ENCODE measurements around the gene SMIM20.

The SMIM20 gene

GRCh38 chr4:25926462-25926861 lies 12.4 kb downstream of the SMIM20 start:
- no peak overlapping the region for H3K4me3 Mint-ChIP-seq
- no peaks in the 10 kb centered on the region for H3K27me3 Mint-ChIP-seq
- ATAC-seq (ENCODE audit: low read depth), result no peak
- no peak for DNase-seq (ENCODE audit: low spot score in 2 of 2)
- H3K27ac Mint-ChIP-seq, result no peak overlapping the region
- peaks cover 11% of the 10 kb centered on the region for H3K36me3 Mint-ChIP-seq
- H3K4me1 Mint-ChIP-seq, result peaks cover 7% of the 10 kb centered on the region
- no peaks in the 10 kb centered on the region for H3K9me3 Mint-ChIP-seq

- no peak for DNase-seq (ENCODE audit: low spot score in 2 of 2)
- H3K27ac Mint-ChIP-seq, result no peak overlapping the region
Measured at GRCh38 chr4:25927361-25928195, 13.6 kb downstream of the SMIM20 start.

GRCh38 chr4:25928379-25929297 lies 14.6 kb downstream of the SMIM20 start:
- DNase-seq (ENCODE audit: low spot score in 2 of 2) (no peak), ATAC-seq (ENCODE audit: low read depth) (no peak)
- no peaks in the 10 kb centered on the region for H3K27me3 Mint-ChIP-seq
- peak overlapping the region; percentile 76 for H3K27ac Mint-ChIP-seq
- peaks cover 7% of the 10 kb centered on the region for H3K36me3 Mint-ChIP-seq
- no peaks in the 10 kb centered on the region for H3K4me1 Mint-ChIP-seq
- no peak overlapping the region for H3K4me3 Mint-ChIP-seq
- H3K9me3 Mint-ChIP-seq, result no peaks in the 10 kb centered on the region

More at GRCh38 chr4:25927361-25928195, 13.6 kb downstream of the SMIM20 start:
- no peaks in the 10 kb centered on the region for H3K4me1 Mint-ChIP-seq
- no peak for ATAC-seq (ENCODE audit: low read depth)
- H3K27me3 Mint-ChIP-seq, result no peaks in the 10 kb centered on the region
- no peaks in the 10 kb centered on the region for H3K9me3 Mint-ChIP-seq
- peaks cover 9% of the 10 kb centered on the region for H3K36me3 Mint-ChIP-seq
- no peak overlapping the region for H3K4me3 Mint-ChIP-seq

GRCh38 chr4:25929298-25929686 lies 15.3 kb downstream of the SMIM20 start:
- ATAC-seq (ENCODE audit: low read depth) (no peak), DNase-seq (ENCODE audit: low spot score in 2 of 2) (no peak)
- H3K36me3 Mint-ChIP-seq, result peaks cover 5% of the 10 kb centered on the region
- H3K27me3 Mint-ChIP-seq, result no peaks in the 10 kb centered on the region
- no peaks in the 10 kb centered on the region for H3K9me3 Mint-ChIP-seq
- no peaks in the 10 kb centered on the region for H3K4me1 Mint-ChIP-seq
- H3K27ac Mint-ChIP-seq, result peak overlapping the region; percentile 76
- no peak overlapping the region for H3K4me3 Mint-ChIP-seq

GRCh38 chr4:25930731-25931354 lies 16.8 kb downstream of the SMIM20 start:
- Mint-ChIP-seq H3K4me1 (no peaks in the 10 kb centered on the region), H3K27me3 (no peaks in the 10 kb centered on the region), H3K4me3 (no peak overlapping the region), H3K27ac (peak overlapping the region; percentile 63), H3K36me3 (peaks cover 5% of the 10 kb centered on the region), H3K9me3 (no peaks in the 10 kb centered on the region)
- DNase-seq (ENCODE audit: low spot score in 2 of 2) (no peak), ATAC-seq (ENCODE audit: low read depth) (no peak)

GRCh38 chr4:25936696-25937095 lies 22.7 kb downstream of the SMIM20 start:
- no peak overlapping the region for H3K27ac Mint-ChIP-seq
- no peaks in the 10 kb centered on the region for H3K36me3 Mint-ChIP-seq
- H3K4me1 Mint-ChIP-seq, result peaks cover 17% of the 10 kb centered on the region
- no peak overlapping the region for H3K4me3 Mint-ChIP-seq
- H3K9me3 Mint-ChIP-seq, result no peaks in the 10 kb centered on the region
- DNase-seq (ENCODE audit: low spot score in 2 of 2) (no peak), ATAC-seq (ENCODE audit: low read depth) (no peak)
- no peaks in the 10 kb centered on the region for H3K27me3 Mint-ChIP-seq

- no peaks in the 10 kb centered on the region for H3K27me3 Mint-ChIP-seq
Measured at GRCh38 chr4:25937801-25938200, 23.8 kb downstream of the SMIM20 start.

GRCh38 chr4:25938366-25938765 lies 24.3 kb downstream of the SMIM20 start:
- no peaks in the 10 kb centered on the region for H3K27me3 Mint-ChIP-seq
- peak overlapping the region; percentile 49 for H3K4me3 Mint-ChIP-seq
- H3K27ac Mint-ChIP-seq, result no peak overlapping the region
- ATAC-seq (ENCODE audit: low read depth), result peak; percentile 15
- no peaks in the 10 kb centered on the region for H3K36me3 Mint-ChIP-seq
- peaks cover 17% of the 10 kb centered on the region for H3K4me1 Mint-ChIP-seq
- H3K9me3 Mint-ChIP-seq, result no peaks in the 10 kb centered on the region
- no peak for DNase-seq (ENCODE audit: low spot score in 2 of 2)

More at GRCh38 chr4:25937801-25938200, 23.8 kb downstream of the SMIM20 start:
- ATAC-seq (ENCODE audit: low read depth) (no peak), DNase-seq (ENCODE audit: low spot score in 2 of 2) (no peak)
- Mint-ChIP-seq H3K9me3 (no peaks in the 10 kb centered on the region), H3K4me1 (peaks cover 17% of the 10 kb centered on the region), H3K4me3 (peak overlapping the region; percentile 11), H3K27ac (peak overlapping the region; percentile 28), H3K36me3 (no peaks in the 10 kb centered on the region)

GRCh38 chr4:25938787-25939186 lies 24.8 kb downstream of the SMIM20 start:
- Mint-ChIP-seq H3K4me1 (peaks cover 17% of the 10 kb centered on the region), H3K27ac (peak overlapping the region; percentile 39), H3K27me3 (no peaks in the 10 kb centered on the region), H3K36me3 (no peaks in the 10 kb centered on the region), H3K4me3 (peak overlapping the region; percentile 55), H3K9me3 (no peaks in the 10 kb centered on the region)
- DNase-seq (ENCODE audit: low spot score in 2 of 2) (no peak), ATAC-seq (ENCODE audit: low read depth) (no peak)

GRCh38 chr4:25939330-25939729 lies 25.3 kb downstream of the SMIM20 start:
- no peaks in the 10 kb centered on the region for H3K36me3 Mint-ChIP-seq
- peak; percentile 26 for ATAC-seq (ENCODE audit: low read depth)
- H3K27ac Mint-ChIP-seq, result no peak overlapping the region
- H3K27me3 Mint-ChIP-seq, result no peaks in the 10 kb centered on the region
- H3K4me3 Mint-ChIP-seq, result no peak overlapping the region
- no peak for DNase-seq (ENCODE audit: low spot score in 2 of 2)
- no peaks in the 10 kb centered on the region for H3K9me3 Mint-ChIP-seq
- peaks cover 17% of the 10 kb centered on the region for H3K4me1 Mint-ChIP-seq

GRCh38 chr4:25941457-25942221 lies 27.6 kb downstream of the SMIM20 start:
- Mint-ChIP-seq H3K4me1 (peaks cover 12% of the 10 kb centered on the region), H3K27ac (no peak overlapping the region), H3K9me3 (no peaks in the 10 kb centered on the region), H3K27me3 (no peaks in the 10 kb centered on the region), H3K36me3 (peaks cover 1% of the 10 kb centered on the region), H3K4me3 (no peak overlapping the region)
- no peak for ATAC-seq (ENCODE audit: low read depth)
- DNase-seq (ENCODE audit: low spot score in 2 of 2), result no peak

- Mint-ChIP-seq H3K36me3 (peaks cover 1% of the 10 kb centered on the region), H3K4me3 (no peak overlapping the region), H3K4me1 (peaks cover 7% of the 10 kb centered on the region), H3K27ac (no peak overlapping the region), H3K27me3 (peaks cover 2% of the 10 kb centered on the region), H3K9me3 (no peaks in the 10 kb centered on the region)
- DNase-seq (ENCODE audit: low spot score in 2 of 2) (no peak), ATAC-seq (ENCODE audit: low read depth) (no peak)
Measured at GRCh38 chr4:25943312-25943711, 29.3 kb downstream of the SMIM20 start.

GRCh38 chr4:25943805-25944204 lies 29.8 kb downstream of the SMIM20 start:
- no peak overlapping the region for H3K4me3 Mint-ChIP-seq
- peaks cover 1% of the 10 kb centered on the region for H3K36me3 Mint-ChIP-seq
- DNase-seq (ENCODE audit: low spot score in 2 of 2) (no peak), ATAC-seq (ENCODE audit: low read depth) (no peak)
- peaks cover 6% of the 10 kb centered on the region for H3K4me1 Mint-ChIP-seq
- H3K9me3 Mint-ChIP-seq, result no peaks in the 10 kb centered on the region
- H3K27ac Mint-ChIP-seq, result no peak overlapping the region
- peaks cover 2% of the 10 kb centered on the region for H3K27me3 Mint-ChIP-seq
